GM18907 (cell line): ENCODE data around the gene COMMD4.

Source experiments
- ATAC-seq: cut with Tn5 transposase; IDR thresholded peaks from one replicate; pipeline ENCODE4 v1.9.1; 2021; ENCODE audit warnings: mild to moderate bottlenecking, moderate library complexity; ENCODE audit not compliant: unreplicated experiment

Gene COMMD4

DNA sequence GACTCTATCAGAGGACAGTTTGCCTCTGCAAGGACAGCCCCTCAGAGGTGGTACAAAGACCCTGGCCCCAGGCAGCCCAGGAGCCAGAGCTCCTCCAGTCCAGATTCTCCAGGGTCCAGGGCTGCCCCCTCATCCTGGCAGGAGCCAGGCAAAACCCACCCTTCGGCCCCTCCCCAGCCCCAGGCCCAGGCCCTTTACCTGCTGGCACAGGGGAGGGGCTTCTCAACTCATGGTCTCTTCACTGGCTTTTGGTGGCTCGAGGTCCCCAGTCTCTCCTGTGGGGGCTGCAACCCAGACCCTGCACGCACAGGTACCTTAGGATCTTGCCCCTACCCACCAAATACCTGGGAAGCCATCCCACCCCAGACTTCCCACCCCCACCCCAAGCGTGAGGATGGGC is 19.5 kb downstream of the COMMD4 start:
- no peak for ATAC-seq

GRCh38 chr15:75356006-75356405 is 20.1 kb downstream of the COMMD4 start:
- no peak for ATAC-seq

- no peak for ATAC-seq
Observed at GRCh38 chr15:75356517-75356916, 20.7 kb downstream of the COMMD4 start.

DNA sequence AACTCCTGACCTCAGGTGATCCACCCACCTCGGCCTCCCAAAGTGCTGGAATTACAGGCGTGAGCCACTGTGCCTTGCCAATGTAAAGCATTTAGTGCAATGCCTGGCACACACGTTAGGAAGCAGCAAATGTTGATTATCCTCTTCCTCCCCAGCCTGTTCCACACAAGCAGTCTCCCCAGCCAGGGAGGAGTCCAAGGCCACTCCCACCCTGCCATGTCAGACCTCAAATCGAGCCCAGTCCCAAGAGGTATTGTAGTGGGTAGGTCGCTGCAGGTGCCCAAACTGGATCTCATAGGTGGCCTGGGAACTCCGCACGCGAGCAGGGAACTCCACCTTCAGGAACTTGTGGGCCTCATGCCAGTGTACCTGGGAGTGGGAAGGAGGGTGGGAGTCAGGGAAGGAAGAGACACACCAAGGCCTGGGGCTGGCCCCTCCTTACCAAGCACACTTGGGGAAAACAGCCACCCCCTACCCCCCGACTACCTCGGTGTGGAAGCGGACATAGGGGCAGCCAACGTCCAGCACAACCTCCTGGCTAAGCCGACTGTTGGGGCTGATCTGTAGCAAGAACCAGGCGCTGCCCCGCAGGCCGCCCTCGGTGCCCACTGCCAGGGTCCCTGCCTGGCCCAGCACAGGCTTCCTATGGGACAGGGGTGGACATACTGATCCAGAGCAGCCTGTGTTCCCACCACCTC is 22.3 kb downstream of the COMMD4 start:
- no peak for ATAC-seq

DNA sequence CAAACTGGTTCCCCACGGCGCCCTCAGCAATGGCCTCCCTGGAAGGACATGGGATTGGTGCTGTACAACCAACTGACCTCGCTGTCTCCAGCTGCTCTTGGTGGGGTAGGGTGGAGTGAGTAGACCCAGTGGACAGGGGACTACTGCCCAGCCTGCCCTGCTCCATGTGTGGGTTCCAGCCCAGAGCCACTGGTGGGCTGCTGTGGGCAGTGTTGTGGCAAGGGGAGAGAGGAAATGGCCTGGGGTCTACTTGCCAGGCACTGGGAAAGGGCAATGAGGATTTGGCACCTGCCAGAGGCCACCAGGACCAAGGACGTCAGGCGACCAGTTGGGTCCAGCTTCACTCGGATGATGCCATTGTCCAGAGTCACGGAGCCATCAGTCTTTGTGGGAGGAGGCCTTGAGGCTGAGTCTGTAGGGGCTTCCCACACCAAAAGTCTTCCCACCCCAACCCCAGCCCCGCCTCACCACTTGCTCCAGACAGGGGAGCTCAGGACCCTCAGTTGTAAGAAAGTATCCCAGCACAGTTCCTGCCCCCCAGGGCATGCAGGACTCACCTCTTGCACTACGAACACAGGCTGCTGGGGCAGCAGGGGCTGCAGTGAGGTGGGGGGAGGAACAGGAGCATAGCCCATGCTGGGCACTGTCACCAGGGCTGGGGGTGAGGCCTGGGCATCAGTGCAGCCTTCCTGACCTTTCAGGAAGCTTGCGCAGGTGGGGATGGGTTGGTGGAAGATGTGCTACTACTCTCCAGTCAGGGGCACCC is 23.1 kb downstream of the COMMD4 start:
- no peak for ATAC-seq

DNA sequence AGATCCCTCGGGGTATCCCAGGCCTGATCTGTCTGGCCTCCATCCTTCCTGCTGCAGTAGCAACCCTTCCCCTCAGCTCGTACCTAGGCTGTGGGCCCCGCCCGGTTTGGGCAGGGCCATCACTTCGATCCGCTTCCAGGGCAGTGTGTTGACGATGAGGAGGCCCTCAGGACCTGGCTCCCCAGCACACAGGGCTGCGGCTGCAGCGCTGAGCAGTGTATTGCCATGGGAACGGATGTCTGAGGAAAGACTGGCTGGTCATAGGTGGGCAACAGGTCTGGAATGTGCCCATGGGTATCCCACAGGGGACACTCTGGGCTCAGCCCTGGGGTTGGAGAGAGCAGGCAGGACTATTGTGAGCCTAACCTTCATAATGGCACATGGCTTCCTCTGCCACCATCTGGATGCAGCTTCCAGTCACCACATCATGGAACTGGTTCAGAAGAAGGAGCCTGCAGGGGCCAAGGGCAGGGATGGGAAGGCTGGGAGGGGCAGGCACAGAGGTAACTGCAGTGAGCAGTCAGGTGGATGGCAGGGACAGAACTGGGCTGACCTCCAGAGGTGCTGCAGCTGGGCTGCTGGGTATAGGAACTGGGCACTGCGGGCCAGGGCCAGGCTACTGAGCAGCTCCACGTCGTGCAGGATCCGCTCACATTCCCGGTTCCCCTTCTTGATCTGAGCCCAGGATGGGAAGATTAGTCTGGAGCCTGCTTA is 23.8 kb downstream of the COMMD4 start:
- ATAC-seq = no peak

DNA sequence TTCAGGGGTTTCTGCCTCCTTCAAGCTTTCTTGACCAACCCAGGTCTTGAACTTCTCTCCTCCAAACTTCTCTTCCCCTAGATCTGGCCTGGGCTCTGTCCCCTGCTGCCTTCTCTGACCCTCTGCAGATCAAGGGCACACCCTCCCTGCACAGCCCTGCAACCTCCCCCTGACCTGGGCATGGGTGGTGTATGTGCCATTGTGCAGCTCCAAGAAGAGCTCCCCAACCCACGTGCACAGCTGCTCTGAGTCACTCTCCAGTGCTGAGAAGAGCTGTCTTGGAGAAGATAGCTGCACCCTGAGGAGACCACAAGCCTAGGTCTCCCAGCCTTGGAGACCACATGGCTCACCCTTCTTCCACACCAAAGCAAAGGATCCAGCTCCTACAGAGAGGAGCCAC is 24.5 kb downstream of the COMMD4 start:
- ATAC-seq = no peak

GRCh38 chr15:75360856-75361255 is 25.0 kb downstream of the COMMD4 start:
- no peak for ATAC-seq

DNA sequence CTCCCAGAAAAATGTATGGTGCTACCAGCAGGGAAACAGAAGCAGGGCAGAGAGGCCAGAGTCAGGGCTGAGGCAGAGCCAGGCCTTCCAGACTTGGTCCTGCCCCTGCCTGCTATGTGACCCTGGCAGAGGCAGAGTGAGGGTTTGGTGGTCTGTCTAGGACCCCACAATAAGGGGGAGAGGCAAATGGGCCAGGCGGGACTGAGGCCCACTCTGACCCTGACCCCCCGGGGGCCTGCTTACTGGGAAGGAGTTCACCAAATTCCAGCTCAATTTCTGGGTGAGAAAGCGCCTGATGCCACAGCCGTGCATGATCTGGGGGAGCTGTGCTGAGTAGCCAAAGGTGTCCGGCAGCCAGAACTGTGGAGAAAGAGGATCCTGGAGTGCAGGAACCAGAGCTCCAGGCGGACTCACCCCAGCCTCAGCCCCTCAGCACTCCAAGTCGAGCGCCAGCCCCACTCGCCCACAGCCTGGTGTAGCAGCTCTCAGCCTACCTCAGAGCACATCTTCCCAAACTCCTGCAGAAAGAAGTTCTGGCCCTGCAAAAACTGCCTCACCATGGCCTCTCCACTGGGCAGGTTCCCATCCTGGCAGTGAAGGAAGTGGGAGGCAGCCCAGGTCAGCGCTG is 25.6 kb downstream of the COMMD4 start:
- no peak for ATAC-seq

DNA sequence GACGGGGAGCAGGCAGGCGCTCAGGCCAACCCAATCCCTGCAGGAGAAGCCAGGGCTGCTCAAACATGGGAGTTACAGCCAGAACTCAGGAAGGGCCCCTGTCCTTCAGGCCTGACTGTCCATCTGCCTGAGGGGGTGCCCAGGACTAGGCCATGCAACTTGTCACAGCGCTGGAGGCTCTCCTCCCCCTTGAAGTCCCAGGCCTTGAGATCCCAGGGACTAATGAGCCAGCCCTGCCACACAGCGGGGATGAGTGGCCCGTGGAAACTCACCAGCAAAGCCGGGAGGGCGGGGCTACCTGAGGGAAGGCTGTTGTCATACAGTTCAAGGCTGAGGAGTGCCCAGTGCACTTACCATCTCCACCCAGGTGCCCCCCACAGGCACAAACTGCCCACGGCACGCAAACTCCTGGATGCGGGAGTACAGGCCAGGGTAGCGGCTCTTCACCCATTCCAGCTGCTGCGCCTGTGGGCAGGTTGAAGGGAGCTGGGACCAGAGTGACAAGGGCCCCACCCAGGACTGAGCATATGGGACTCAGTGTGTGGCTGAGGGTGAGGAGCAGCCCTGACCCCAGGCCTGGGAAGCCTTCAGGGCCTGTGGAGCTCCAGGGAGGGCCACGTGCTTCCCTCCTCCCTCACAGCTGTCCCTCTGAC is 26.3 kb downstream of the COMMD4 start:
- ATAC-seq = no peak

- no peak for ATAC-seq
Observed at GRCh38 chr15:75362642-75363249, 26.9 kb downstream of the COMMD4 start.

GRCh38 chr15:75363786-75364185 is 27.9 kb downstream of the COMMD4 start:
- no peak for ATAC-seq

DNA sequence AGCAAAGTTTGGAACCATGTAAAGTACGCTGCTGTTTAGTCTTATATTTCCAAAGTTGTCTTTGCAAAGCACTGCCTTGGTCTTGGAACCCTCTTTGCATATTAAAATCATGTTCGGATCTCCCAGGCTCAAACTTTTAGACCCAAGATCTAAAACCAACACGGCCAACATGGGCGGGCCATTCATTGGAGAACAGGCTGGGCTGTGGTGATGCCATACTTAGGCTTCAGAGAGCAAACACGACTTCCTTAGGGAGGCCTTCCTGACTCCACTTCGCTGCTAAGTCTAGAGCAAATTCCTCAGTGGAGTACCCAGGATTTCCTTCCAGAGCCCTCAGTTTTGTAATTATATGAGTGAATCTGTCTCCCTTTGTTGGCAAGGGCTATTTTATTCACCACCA is 29.0 kb downstream of the COMMD4 start:
- no peak for ATAC-seq

DNA sequence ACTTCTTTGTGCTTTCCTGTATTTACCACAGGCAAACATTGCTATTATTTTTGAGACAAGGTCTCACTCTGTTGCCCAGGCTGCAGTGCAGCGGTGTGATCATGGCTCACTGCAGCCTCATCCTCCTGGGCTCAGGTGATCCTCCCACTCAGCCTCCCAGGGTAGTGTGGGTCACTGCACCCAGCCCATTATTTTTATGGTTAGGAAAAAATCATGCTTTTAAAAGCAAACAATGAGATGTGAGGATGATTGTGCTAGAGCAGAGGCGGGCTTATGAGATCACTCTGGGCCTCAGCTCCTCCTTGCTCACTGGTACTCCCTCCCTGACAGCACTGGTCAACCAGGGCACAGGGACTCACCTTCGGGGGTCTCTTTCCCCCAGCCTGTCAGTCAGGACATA is 30.3 kb downstream of the COMMD4 start:
- no peak for ATAC-seq

GRCh38 chr15:75367006-75367405 is 31.1 kb downstream of the COMMD4 start:
- ATAC-seq = no peak

- no peak for ATAC-seq
Observed at GRCh38 chr15:75367406-75367912, 31.6 kb downstream of the COMMD4 start.

DNA sequence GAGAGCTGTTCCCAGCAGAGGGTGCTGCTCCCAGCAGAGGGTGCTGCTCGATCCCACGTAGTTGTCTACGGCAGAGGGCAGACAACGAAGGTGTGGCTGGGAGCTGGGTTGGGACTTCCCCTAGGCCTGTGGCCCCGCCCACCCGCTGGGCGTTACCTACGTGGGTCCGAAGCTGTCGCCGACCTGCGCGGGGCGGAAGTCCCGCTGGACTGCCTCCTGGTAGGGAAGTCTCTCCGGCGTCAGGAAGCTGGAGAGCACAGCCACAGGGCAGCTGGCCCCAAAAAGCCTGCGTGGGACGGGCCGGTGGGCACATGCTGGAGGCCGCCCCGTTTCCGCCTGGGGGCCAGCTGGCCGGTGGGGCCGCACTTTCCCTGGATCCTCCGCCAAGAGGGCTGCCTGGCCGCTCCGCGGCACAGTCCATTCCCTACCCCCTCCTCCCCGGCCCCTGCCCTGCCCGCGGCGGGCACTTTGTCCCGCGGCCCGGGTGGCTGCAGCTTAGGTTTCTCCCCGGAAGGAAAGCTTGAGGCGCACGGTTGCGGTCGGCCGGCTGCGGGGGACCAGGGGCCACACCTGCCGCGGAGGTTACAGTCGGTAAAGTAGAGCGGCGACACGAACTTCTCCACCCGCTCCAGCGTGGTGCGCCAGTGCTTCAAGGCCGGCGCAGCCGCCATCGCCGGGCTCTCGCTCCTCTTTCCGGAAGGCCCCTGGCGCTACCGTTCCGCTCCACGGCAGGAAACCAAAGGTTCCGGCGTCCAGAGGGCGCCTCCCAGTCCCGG is 32.2 kb downstream of the COMMD4 start, which contains the start of gene MAN2C1:
TSS of gene MAN2C1 (minus strand) at position 695 of the 776 bp plus-strand sequence. CDS start at position 671, 24 bp downstream.
- peak; percentile 81 for ATAC-seq

GRCh38 chr15:75368689-75369239 is 32.9 kb downstream of the COMMD4 start:
- ATAC-seq = no peak
